K562 (cell line): ENCODE data around the gene PHOX2A. TPM values are rescaled to one million over a fixed set of nuclear protein-coding genes. Genes with fewer than 3 reads are reported as not detected.

Experiments used
- ELK1 ChIP-seq: sonication (generic); formaldehyde crosslinking; IDR thresholded peaks from 2 replicates; pipeline ENCODE4 v1.8.1; 2022; ENCODE audit warnings: missing genetic modification reagents
- FOXP1 ChIP-seq: sonication (generic); formaldehyde crosslinking; IDR thresholded peaks from 2 replicates; pipeline ENCODE4 v1.8.0; 2022; ENCODE audit warnings: mild to moderate bottlenecking, missing genetic modification reagents
- POLR3G ChIP-seq: IDR thresholded peaks from 2 replicates; pipeline ENCODE4 v1.6.1; 2011; ENCODE audit not compliant: insufficient read length, insufficient replicate concordance; ENCODE audit errors: extremely low read depth
- PRDM10 ChIP-seq: fragments of 450-650 bp; IDR thresholded peaks from 2 replicates; pipeline ENCODE4 v1.6.1; 2018; ENCODE audit not compliant: partially characterized antibody
- ZBTB2 ChIP-seq: fragments of 450-650 bp; IDR thresholded peaks from 2 replicates; pipeline ENCODE4 v1.6.1; 2016; ENCODE audit warnings: antibody characterized with exemption
- polyA plus RNA-seq, 8 experiments: library from polyadenylated mRNA; depleted of rRNA in 4 of 8; stranded (reverse) in 5 of 8; unstranded in 3 of 8; fragments of >200 nt; fragmentation: Nextera tagmentation in 2 of 8; fragmentation: Illumina TruSeq in 1 of 8; extraction: Ambion mirVana in 2 of 8; extraction: Trizol in 1 of 8; gene quantifications; 2 replicates each; pipeline versions ENCODE4 v1.2.1 to v1.2.3, GENCODE V29; 2011 to 2014; ENCODE audit warnings: inconsistent platforms in 1 of 8, missing spikeins in 1 of 8
- total RNA-seq, 7 experiments: library from RNA; depleted of rRNA in 6 of 7; stranded (reverse); fragments of >200 nt in 6 of 7; fragmentation: Illumina TruSeq in 2 of 7; extraction: Trizol in 2 of 7; gene quantifications; 2 replicates each; pipeline versions ENCODE4 v1.2.1 to v1.2.3, GENCODE V29; 2011 to 2021; ENCODE audit warnings: low replicate concordance in 1 of 7

The PHOX2A gene
- total and polyA plus RNA-seq, 9 of the 15 experiments (the other 6 are each of a cell fraction or from before 2014, with no cell fraction given): not detected

- no peak for TF ChIP-seq PRDM10
- no peak for TF ChIP-seq ELK1 (CRISPR knock-in tag)
- TF ChIP-seq POLR3G: no peak
- no peak for TF ChIP-seq FOXP1
- no peak for TF ChIP-seq ZBTB2
These were observed 7.8 kb downstream of the PHOX2A start (continued) for GRCh38 chr11:72236083-72236697.
